HEK293 (cell line): ENCODE data around the gene EXOC2.
A peak's percentile ranks its signal among the peaks of the same experiment; 100 is the strongest.

Experiments
- CTCF ChIA-PET: fragments of 350-600 bp; formaldehyde crosslinking; extraction: SDS; loops from one replicate; lab custom pipeline; 2021; ENCODE audit warnings: antibody characterized with exemption; lab: Yijun Ruan, JAX
- POLR2A ChIA-PET: fragments of 300-600 bp; formaldehyde crosslinking; extraction: SDS; loops from one replicate; lab custom pipeline; 2020; ENCODE audit warnings: antibody characterized with exemption, inconsistent platforms; lab: Yijun Ruan, JAX
- H3K27ac ChIP-seq: fragments of 200-500 bp; sonication (Bioruptor generic); 2 replicates; pipeline ENCODE4 v1.5.1; 2014; ENCODE audit warnings: low read depth, low read length, control low read depth, inconsistent platforms; ENCODE audit errors: extremely low read depth
- H3K36me3 ChIP-seq, 2 experiments: fragments of 200-500 bp in 1 of 2; sonication (Bioruptor generic) in 1 of 2; 1 replicate in 1 of 2; 2 replicates in 1 of 2; pipeline ENCODE4 v1.5.1; 2014 to 2017; ENCODE audit warnings: inconsistent platforms in 2 of 2, low read length in 2 of 2; ENCODE audit not compliant: control insufficient read depth in 2 of 2, insufficient read depth in 1 of 2
- H3K4me1 ChIP-seq: fragments of 200-500 bp; sonication (Bioruptor generic); 2 replicates; pipeline ENCODE4 v1.5.1; 2014; ENCODE audit warnings: mild to moderate bottlenecking, low read length, inconsistent platforms; ENCODE audit not compliant: control insufficient read depth, insufficient read depth
- H3K4me3 ChIP-seq: 2 replicates; pipeline ENCODE4 v1.5.1; 2011; ENCODE audit warnings: low read depth, mild to moderate bottlenecking, control low read depth, low read length, moderate library complexity
- H3K9me3 ChIP-seq: fragments of 200-500 bp; sonication (Bioruptor generic); 2 replicates; pipeline ENCODE4 v1.5.1; 2014; ENCODE audit warnings: low read depth, low read length, inconsistent platforms; ENCODE audit not compliant: control insufficient read depth, insufficient read depth
- INSM2 ChIP-seq: fragments of 450-650 bp; formaldehyde crosslinking; IDR thresholded peaks from 2 replicates; pipeline ENCODE4 v1.5.1; 2016; ENCODE audit warnings: missing biosample characterization, missing genetic modification characterization
- KLF10 ChIP-seq: fragments of 450-650 bp; IDR thresholded peaks from 2 replicates; pipeline ENCODE4 v1.5.1; 2018; ENCODE audit warnings: missing biosample characterization, mild to moderate bottlenecking, missing genetic modification characterization
- KLF17 ChIP-seq: fragments of 450-650 bp; formaldehyde crosslinking; IDR thresholded peaks from 2 replicates; pipeline ENCODE4 v1.5.1; 2016; ENCODE audit warnings: missing biosample characterization, missing genetic modification characterization
- ZBTB21 ChIP-seq: fragments of 450-650 bp; formaldehyde crosslinking; IDR thresholded peaks from 2 replicates; pipeline ENCODE4 v1.5.1; 2017; ENCODE audit warnings: missing biosample characterization, missing genetic modification characterization
- ZBTB49 ChIP-seq: fragments of 450-650 bp; formaldehyde crosslinking; IDR thresholded peaks from 2 replicates; pipeline ENCODE4 v1.5.1; 2016; ENCODE audit warnings: missing biosample characterization, missing genetic modification characterization, low read depth
- ZFP69B ChIP-seq: fragments of 450-650 bp; formaldehyde crosslinking; IDR thresholded peaks from 2 replicates; pipeline ENCODE4 v1.5.1; 2016; ENCODE audit warnings: missing biosample characterization, missing genetic modification characterization
- ZNF121 ChIP-seq: fragments of 450-650 bp; formaldehyde crosslinking; IDR thresholded peaks from 2 replicates; pipeline ENCODE4 v1.5.1; 2016; ENCODE audit warnings: missing biosample characterization, missing genetic modification characterization
- ZNF140 ChIP-seq: fragments of 450-650 bp; formaldehyde crosslinking; IDR thresholded peaks from 2 replicates; pipeline ENCODE4 v1.5.1; 2016; ENCODE audit warnings: missing biosample characterization, missing genetic modification characterization
- ZNF16 ChIP-seq: fragments of 450-650 bp; formaldehyde crosslinking; IDR thresholded peaks from 2 replicates; pipeline ENCODE4 v1.5.1; 2016; ENCODE audit warnings: low read depth, missing biosample characterization, missing genetic modification characterization
- ZNF488 ChIP-seq: fragments of 450-650 bp; formaldehyde crosslinking; IDR thresholded peaks from 2 replicates; pipeline ENCODE4 v1.5.1; 2016; ENCODE audit warnings: missing biosample characterization, missing genetic modification characterization
- ZNF530 ChIP-seq: fragments of 450-650 bp; formaldehyde crosslinking; IDR thresholded peaks from 2 replicates; pipeline ENCODE4 v1.5.1; 2016; ENCODE audit warnings: low read depth, missing biosample characterization, missing genetic modification characterization
- ZNF626 ChIP-seq: fragments of 450-650 bp; sonication (Bioruptor Pico); formaldehyde crosslinking; IDR thresholded peaks from 2 replicates; pipeline ENCODE4 v1.5.1; 2018; ENCODE audit warnings: missing biosample characterization, missing genetic modification characterization, inconsistent platforms
- ZNF792 ChIP-seq: fragments of 450-650 bp; formaldehyde crosslinking; IDR thresholded peaks from 2 replicates; pipeline ENCODE4 v1.5.1; 2016; ENCODE audit warnings: missing biosample characterization, missing genetic modification characterization
- ZSCAN5A ChIP-seq: fragments of 450-650 bp; formaldehyde crosslinking; IDR thresholded peaks from 2 replicates; pipeline ENCODE4 v1.5.1; 2016; ENCODE audit warnings: missing biosample characterization, missing genetic modification characterization

Gene EXOC2

GRCh38 chr6:493840-494239 is 199.1 kb downstream of the EXOC2 start:
- no peak overlapping the region for H3K4me3 ChIP-seq
- no peaks in the 10 kb centered on the region for H3K4me1 ChIP-seq
- no peaks in the 10 kb centered on the region for H3K9me3 ChIP-seq
- peaks cover 0 to 14% of the 10 kb centered on the region in 2 experiments for H3K36me3 ChIP-seq
- TF ChIP-seq ZNF16 (tag by site-specific recombination) (no peak), ZNF121 (no peak), KLF17 (tag by site-specific recombination) (no peak), INSM2 (tag by site-specific recombination) (no peak)
- CTCF ChIA-PET = no interaction called here
- POLR2A ChIA-PET = no interaction called here
- H3K27ac ChIP-seq = no peak overlapping the region

GRCh38 chr6:492816-493414 is 200.0 kb downstream of the EXOC2 start:
- H3K27ac ChIP-seq = no peak overlapping the region
- H3K4me3 ChIP-seq = no peak overlapping the region
- H3K9me3 ChIP-seq = no peaks in the 10 kb centered on the region
- TF ChIP-seq ZNF488 (tag by site-specific recombination) (no peak), ZNF792 (tag by site-specific recombination) (no peak), ZSCAN5A (no peak), ZNF530 (tag by site-specific recombination) (no peak), ZFP69B (tag by site-specific recombination) (no peak), ZBTB49 (tag by site-specific recombination) (no peak), KLF10 (no peak), ZNF626 (tag by site-specific recombination) (no peak)
- H3K4me1 ChIP-seq = no peaks in the 10 kb centered on the region
- ChIA-PET POLR2A (no interaction called here), CTCF (interaction anchor here (0.5 to 0.6 kb wide), 3 partner anchors 27 to 930 kb away, joined by 3 to 7 read pairs (median 4); no protein-coding TSS in a partner anchor)
- H3K36me3 ChIP-seq = peaks cover 0 to 18% of the 10 kb centered on the region in 2 experiments

- TF ChIP-seq ZNF140 (tag by site-specific recombination) (peak; percentile 95), ZBTB21 (tag by site-specific recombination) (no peak)
- Histone ChIP-seq H3K4me3 (no peak overlapping the region), H3K36me3 (peaks cover 0 to 19% of the 10 kb centered on the region in 2 experiments), H3K27ac (no peak overlapping the region), H3K9me3 (no peaks in the 10 kb centered on the region), H3K4me1 (no peaks in the 10 kb centered on the region)
- ChIA-PET CTCF (no interaction called here), POLR2A (no interaction called here)
These were observed 200.8 kb downstream of the EXOC2 start for GRCh38 chr6:492178-492577.
